Left renal pelvis (tissue), 4 donors: Measurements from ENCODE around the gene KLHL26. TPM values are rescaled to one million over a fixed set of nuclear protein-coding genes. Genes with fewer than 3 reads are reported as not detected.
"Not testable (repeated sequence)": the region's sequence is repeated elsewhere in the genome, so short reads cannot be mapped to it uniquely, and the experiment has no call there.

Source experiments
- DNase-seq, 4 donors: peaks; one replicate each; pipeline ENCODE4 v3.0.0-alpha.2; 2013; ENCODE audit warnings: low read depth in 4 of 4, low spot score in 3 of 4
- polyA plus RNA-seq, 4 donors: library from polyadenylated mRNA; unstranded; fragments of 120-200 nt; gene quantifications; one replicate each; pipeline ENCODE4 v1.2.1, GENCODE V29; 2013; ENCODE audit not compliant: insufficient read length in 4 of 4

Gene KLHL26
- polyA plus RNA-seq, 4 donors = 5.1 to 10.3 (median 6.4) TPM

GRCh38 chr19:18600692-18601397 is 36.0 kb upstream of the KLHL26 start:
- DNase-seq = not testable (repeated sequence)

GRCh38 chr19:18601875-18602274 is 35.0 kb upstream of the KLHL26 start:
- DNase-seq = no peak

- DNase-seq = no peak
Measured at GRCh38 chr19:18603255-18603957, 33.4 kb upstream of the KLHL26 start.

GRCh38 chr19:18603958-18604819 is 32.6 kb upstream of the KLHL26 start:
- no peak for DNase-seq

GRCh38 chr19:18604820-18605159 is 32.0 kb upstream of the KLHL26 start:
- no peak for DNase-seq

- no peak for DNase-seq
Measured at GRCh38 chr19:18605196-18605545, 31.7 kb upstream of the KLHL26 start.

GRCh38 chr19:18605546-18606280 is 31.1 kb upstream of the KLHL26 start:
- no peak for DNase-seq

GRCh38 chr19:18606281-18607225 is 30.3 kb upstream of the KLHL26 start, which contains the start of gene CRLF1:
CRLF1 (minus strand) TSS chr19:18606799; CDS start chr19:18606656, 143 bp downstream.
- DNase-seq = no peak

- DNase-seq = no peak
Measured at GRCh38 chr19:18607226-18608101, 29.4 kb upstream of the KLHL26 start.

GRCh38 chr19:18608102-18608804 is 28.6 kb upstream of the KLHL26 start:
- no peak for DNase-seq

GRCh38 chr19:18608805-18609716 is 27.8 kb upstream of the KLHL26 start:
- no peak for DNase-seq

- DNase-seq = no peak
Measured at GRCh38 chr19:18609717-18610051, 27.1 kb upstream of the KLHL26 start.

- no peak for DNase-seq
Measured at GRCh38 chr19:18610245-18610555, 26.6 kb upstream of the KLHL26 start.

- DNase-seq = no peak
Measured at GRCh38 chr19:18610556-18611326, 26.1 kb upstream of the KLHL26 start.

GRCh38 chr19:18611327-18612050 is 25.3 kb upstream of the KLHL26 start:
- no peak for DNase-seq
